Measurements from ENCODE around the gene ROBO4. TPM values are rescaled to one million over a fixed set of nuclear protein-coding genes. Genes with fewer than 3 reads are reported as not detected.

ROBO4 gene
- total RNA-seq, 1 donor from 2014 or later = 1.9 TPM

- TF ChIP-seq CTCF (conservative IDR thresholded peaks at IDR 0.05; ENCODE audit: low read depth, low read length) = no peak
- H3K4me3 ChIP-seq (ENCODE audit: low read depth, low read length) = no peak overlapping the region
- DNase-seq (ENCODE audit: low read depth) = no peak
Observed at GRCh38 chr11:124895471-124895971, 2.1 kb downstream of the ROBO4 start.

GRCh38 chr11:124894606-124895430 is 2.8 kb downstream of the ROBO4 start:
- no peak overlapping the region for H3K4me3 ChIP-seq (ENCODE audit: low read depth, low read length)
- no peak for DNase-seq (ENCODE audit: low read depth)
- no peak for TF ChIP-seq CTCF (conservative IDR thresholded peaks at IDR 0.05; ENCODE audit: low read depth, low read length)

- no peak overlapping the region for H3K4me3 ChIP-seq (ENCODE audit: low read depth, low read length)
- no peak for TF ChIP-seq CTCF (conservative IDR thresholded peaks at IDR 0.05; ENCODE audit: low read depth, low read length)
- no peak for DNase-seq (ENCODE audit: low read depth)
Observed at GRCh38 chr11:124893781-124894401, 3.8 kb downstream of the ROBO4 start.

GRCh38 chr11:124892750-124893454 is 4.8 kb downstream of the ROBO4 start:
- H3K4me3 ChIP-seq (ENCODE audit: low read depth, low read length) = no peak overlapping the region
- DNase-seq (ENCODE audit: low read depth) = no peak
- TF ChIP-seq CTCF (conservative IDR thresholded peaks at IDR 0.05; ENCODE audit: low read depth, low read length) = no peak

- no peak overlapping the region for H3K4me3 ChIP-seq (ENCODE audit: low read depth, low read length)
- TF ChIP-seq CTCF (conservative IDR thresholded peaks at IDR 0.05; ENCODE audit: low read depth, low read length) = no peak
Observed at GRCh38 chr11:124892146-124892545, 5.5 kb downstream of the ROBO4 start.

GRCh38 chr11:124891373-124891861 is 6.2 kb downstream of the ROBO4 start:
- peak; percentile 22 for TF ChIP-seq CTCF (conservative IDR thresholded peaks at IDR 0.05; ENCODE audit: low read depth, low read length)
- DNase-seq (ENCODE audit: low read depth) = no peak
- no peak overlapping the region for H3K4me3 ChIP-seq (ENCODE audit: low read depth, low read length)

More at GRCh38 chr11:124892146-124892545, 5.5 kb downstream of the ROBO4 start:
- DNase-seq (ENCODE audit: low read depth) = no peak
